Panc1 (cell line): ENCODE measurements around the gene CDK14. TPM values are rescaled to one million over a fixed set of nuclear protein-coding genes. Genes with fewer than 3 reads are reported as not detected.

Experiments used
- ATAC-seq: fragments of 200-7000 bp; cut with Tn5 transposase; 2 replicates; pipeline ENCODE4 v1.9.1; 2020; ENCODE audit warnings: mild to moderate bottlenecking, moderate library complexity
- BruUV-seq: library from RNA; stranded (reverse); fragments of 400-500 nt; replicated peaks from 2 replicates; lab custom pipeline; 2021; lab: Mats Ljungman, UMichigan
- CTCF ChIA-PET: fragments of 300-600 bp; sonication (Branson Sonifier 250); formaldehyde crosslinking; loops from one replicate; lab custom pipeline; 2022; ENCODE audit warnings: antibody characterized with exemption; lab: Charles Lee
- POLR2A ChIA-PET: fragments of 300-600 bp; sonication (Branson Sonifier 250); formaldehyde crosslinking; loops from one replicate; lab custom pipeline; 2022; ENCODE audit warnings: antibody characterized with exemption; lab: Charles Lee
- DNase-seq: peaks from one replicate; pipeline ENCODE4 v3.0.0-alpha.2; 2010; ENCODE audit warnings: low read depth, low spot score
- H3K27ac ChIP-seq: 2 replicates; pipeline ENCODE4 v1.5.1; 2011; ENCODE audit warnings: mild to moderate bottlenecking, low read length, inconsistent platforms
- H3K27me3 ChIP-seq: fragments of 200-500 bp; sonication (Bioruptor generic); 2 replicates; pipeline ENCODE4 v1.6.0; 2014; ENCODE audit warnings: low read length, inconsistent platforms; ENCODE audit not compliant: control insufficient read depth, insufficient read depth
- H3K36me3 ChIP-seq: fragments of 200-500 bp; sonication (Bioruptor generic); 2 replicates; pipeline ENCODE4 v1.5.1; 2014; ENCODE audit warnings: inconsistent platforms, mild to moderate bottlenecking, low read length, moderate library complexity; ENCODE audit not compliant: control insufficient read depth, insufficient read depth
- H3K4me1 ChIP-seq: 2 replicates; pipeline ENCODE4 v1.5.1; 2011; ENCODE audit warnings: inconsistent platforms, mild to moderate bottlenecking, low read length, moderate library complexity; ENCODE audit not compliant: control insufficient read depth, insufficient read depth
- H3K4me3 ChIP-seq, 2 experiments: 2 replicates each; pipeline ENCODE4 v1.5.1; 2011 to 2012; ENCODE audit warnings: low read depth in 2 of 2, low read length in 2 of 2, mild to moderate bottlenecking in 2 of 2, inconsistent platforms in 1 of 2, moderate library complexity in 1 of 2
- H3K9me3 ChIP-seq: fragments of 200-500 bp; sonication (Bioruptor generic); 2 replicates; pipeline ENCODE4 v1.5.1; 2014; ENCODE audit warnings: low read depth, mild to moderate bottlenecking, inconsistent platforms, low read length, moderate library complexity; ENCODE audit not compliant: control insufficient read depth, insufficient read depth
- CTCF ChIP-seq: fragments of 450-650 bp; IDR thresholded peaks from 2 replicates; pipeline ENCODE4 v1.5.1; 2017; ENCODE audit warnings: mild to moderate bottlenecking
- POLR2AphosphoS5 ChIP-seq: IDR thresholded peaks from 2 replicates; pipeline ENCODE4 v1.6.1; 2012; ENCODE audit warnings: mild to moderate bottlenecking, low read depth, low read length, moderate library complexity
- SIN3A ChIP-seq: IDR thresholded peaks from 2 replicates; pipeline ENCODE4 v1.6.1; 2012; ENCODE audit warnings: low read depth, mild to moderate bottlenecking, low read length, moderate library complexity, borderline replicate concordance; ENCODE audit not compliant: insufficient read depth
- TCF7L2 ChIP-seq: IDR thresholded peaks from 2 replicates; pipeline ENCODE4 v1.6.1; 2011; ENCODE audit warnings: mild to moderate bottlenecking, low read depth, low read length, inconsistent platforms
- in situ Hi-C: cut with HindIII; loops from 2 replicates; pipeline ENCODE4 v1.10.0; 2016; ENCODE audit warnings: low sequenced_read_pairs, low pct_unique_long_range_greater_than_20kb
- intact Hi-C: fragments of 100-400 bp; cut with micrococcal nuclease; formaldehyde crosslinking; loops from one replicate; pipeline ENCODE4 v1.10.0; 2022; ENCODE audit not compliant: unreplicated experiment
- total RNA-seq: library from RNA; stranded (reverse); gene quantifications from one replicate; pipeline ENCODE4 v1.2.1, GENCODE V29; 2021; ENCODE audit not compliant: unreplicated experiment
- TF ChIP-seq, protein P1 (sequence below), 2 experiments: IDR thresholded peaks; 2 replicates each; pipeline ENCODE4 v1.6.1; 2011 to 2012; ENCODE audit warnings: low read depth in 2 of 2, control low read depth in 1 of 2, low read length in 1 of 2, mild to moderate bottlenecking in 1 of 2, moderate library complexity in 1 of 2; ENCODE audit not compliant: insufficient read depth in 1 of 2

The CDK14 gene
- total RNA-seq, 1 experiment from 2014 or later: 3.0 TPM

DNA sequence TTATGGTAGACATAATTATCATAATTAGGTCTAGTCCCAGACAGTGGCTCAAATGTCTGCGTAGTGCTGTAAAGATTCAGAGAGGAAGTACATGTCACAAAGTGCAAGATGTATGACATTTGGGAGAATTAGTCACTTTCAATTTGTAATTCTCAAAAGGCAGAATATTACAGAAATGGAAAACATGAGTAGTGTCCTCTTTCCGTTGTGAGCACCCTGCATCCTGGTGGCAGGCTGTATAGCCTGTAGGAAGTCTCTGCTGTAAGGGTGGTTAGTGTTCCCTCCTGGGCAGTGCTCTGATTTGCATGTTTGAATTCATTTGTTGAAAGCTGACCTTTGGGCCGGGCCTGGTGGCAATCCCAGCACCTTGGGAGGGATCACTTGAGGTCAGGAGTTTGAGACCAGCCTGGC lies 17.0 kb downstream of the CDK14 start:
- no peaks in the 10 kb centered on the region for H3K4me1 ChIP-seq
- no peak for DNase-seq
- no peak for ATAC-seq
- H3K27me3 ChIP-seq: no peaks in the 10 kb centered on the region
- intact Hi-C loops (no loop called here), in situ Hi-C loops (no loop called here)
- CTCF ChIA-PET: interaction anchor here (0.7 kb wide), 1 partner anchor 181 kb away, joined by 7 read pairs; no protein-coding TSS in a partner anchor
- TF ChIP-seq, protein P1, sequence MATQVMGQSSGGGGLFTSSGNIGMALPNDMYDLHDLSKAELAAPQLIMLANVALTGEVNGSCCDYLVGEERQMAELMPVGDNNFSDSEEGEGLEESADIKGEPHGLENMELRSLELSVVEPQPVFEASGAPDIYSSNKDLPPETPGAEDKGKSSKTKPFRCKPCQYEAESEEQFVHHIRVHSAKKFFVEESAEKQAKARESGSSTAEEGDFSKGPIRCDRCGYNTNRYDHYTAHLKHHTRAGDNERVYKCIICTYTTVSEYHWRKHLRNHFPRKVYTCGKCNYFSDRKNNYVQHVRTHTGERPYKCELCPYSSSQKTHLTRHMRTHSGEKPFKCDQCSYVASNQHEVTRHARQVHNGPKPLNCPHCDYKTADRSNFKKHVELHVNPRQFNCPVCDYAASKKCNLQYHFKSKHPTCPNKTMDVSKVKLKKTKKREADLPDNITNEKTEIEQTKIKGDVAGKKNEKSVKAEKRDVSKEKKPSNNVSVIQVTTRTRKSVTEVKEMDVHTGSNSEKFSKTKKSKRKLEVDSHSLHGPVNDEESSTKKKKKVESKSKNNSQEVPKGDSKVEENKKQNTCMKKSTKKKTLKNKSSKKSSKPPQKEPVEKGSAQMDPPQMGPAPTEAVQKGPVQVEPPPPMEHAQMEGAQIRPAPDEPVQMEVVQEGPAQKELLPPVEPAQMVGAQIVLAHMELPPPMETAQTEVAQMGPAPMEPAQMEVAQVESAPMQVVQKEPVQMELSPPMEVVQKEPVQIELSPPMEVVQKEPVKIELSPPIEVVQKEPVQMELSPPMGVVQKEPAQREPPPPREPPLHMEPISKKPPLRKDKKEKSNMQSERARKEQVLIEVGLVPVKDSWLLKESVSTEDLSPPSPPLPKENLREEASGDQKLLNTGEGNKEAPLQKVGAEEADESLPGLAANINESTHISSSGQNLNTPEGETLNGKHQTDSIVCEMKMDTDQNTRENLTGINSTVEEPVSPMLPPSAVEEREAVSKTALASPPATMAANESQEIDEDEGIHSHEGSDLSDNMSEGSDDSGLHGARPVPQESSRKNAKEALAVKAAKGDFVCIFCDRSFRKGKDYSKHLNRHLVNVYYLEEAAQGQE (IDR thresholded peaks at IDR 0.05; ENCODE audit: insufficient read depth in 1 of 2, low read depth in 2 of 2, low read length in 1 of 2): no peak
- TF ChIP-seq CTCF (no peak), TCF7L2 (no peak), SIN3A (no peak), POLR2AphosphoS5 (no peak)
- no peaks in the 10 kb centered on the region for H3K9me3 ChIP-seq
- no peaks in the 10 kb centered on the region for H3K36me3 ChIP-seq
- POLR2A ChIA-PET: no interaction called here
- no peak overlapping the region for H3K27ac ChIP-seq
- no peak overlapping the region for H3K4me3 ChIP-seq
- no TSS peak for BruUV-seq

- in situ Hi-C loops: no loop called here
These were observed 21.3 kb downstream of the CDK14 start for GRCh38 chr7:90617442-90617841.

More at GRCh38 chr7:90617442-90617841, 21.3 kb downstream of the CDK14 start:
- no peaks in the 10 kb centered on the region for H3K27me3 ChIP-seq
- TF ChIP-seq POLR2AphosphoS5 (no peak), TCF7L2 (no peak), CTCF (no peak), SIN3A (no peak)
- TF ChIP-seq, protein P1 (IDR thresholded peaks at IDR 0.05; ENCODE audit: insufficient read depth in 1 of 2, low read depth in 2 of 2, low read length in 1 of 2): no peak
- no peak overlapping the region for H3K27ac ChIP-seq
- POLR2A ChIA-PET: no interaction called here
- no TSS peak for BruUV-seq
- no peak overlapping the region for H3K4me3 ChIP-seq
- ATAC-seq (no peak), DNase-seq (no peak)
- no peaks in the 10 kb centered on the region for H3K9me3 ChIP-seq
- intact Hi-C loops: no loop called here
- H3K4me1 ChIP-seq: no peaks in the 10 kb centered on the region
- CTCF ChIA-PET: no interaction called here
- no peaks in the 10 kb centered on the region for H3K36me3 ChIP-seq
